PC-9 (cell line): ENCODE results near the gene USP7. TPM values are rescaled to one million over a fixed set of nuclear protein-coding genes. Genes with fewer than 3 reads are reported as not detected.

Experiments used
- BruUV-seq: library from RNA; stranded (reverse); fragments of 400-500 nt; replicated peaks from 2 replicates; lab custom pipeline; 2021; lab: Mats Ljungman, UMichigan
- CTCF ChIA-PET: fragments of 300-600 bp; sonication (Branson Sonifier 250); formaldehyde crosslinking; loops from one replicate; lab custom pipeline; 2022; ENCODE audit warnings: antibody characterized with exemption; lab: Charles Lee
- POLR2A ChIA-PET: fragments of 300-600 bp; sonication (Branson Sonifier 250); formaldehyde crosslinking; loops from one replicate; lab custom pipeline; 2022; ENCODE audit warnings: antibody characterized with exemption; ENCODE audit not compliant: unreplicated experiment; lab: Charles Lee
- DNase-seq, 2 experiments: peaks; one replicate each; pipeline versions ENCODE4 v3.0.0 to v3.0.0-alpha.2; 2015 to 2022; ENCODE audit warnings: mixed read lengths in 1 of 2
- H2AFZ ChIP-seq: fragments of 200-600 bp; sonication (generic); 2 replicates; pipeline ENCODE4 v1.8.1; 2017; ENCODE audit warnings: antibody characterized with exemption
- H3F3A ChIP-seq: fragments of 200-600 bp; sonication (generic); 2 replicates; pipeline ENCODE4 v1.8.1; 2017; ENCODE audit warnings: antibody characterized with exemption, mild to moderate bottlenecking, low read depth; ENCODE audit not compliant: insufficient read depth
- H3K27ac ChIP-seq: fragments of 200-600 bp; sonication (generic); 2 replicates; pipeline ENCODE4 v1.6.1; 2016; ENCODE audit warnings: mixed run types
- H3K27me3 ChIP-seq: fragments of 200-600 bp; sonication (generic); 2 replicates; pipeline ENCODE4 v1.6.1; 2016; ENCODE audit warnings: low read depth, mixed run types; ENCODE audit not compliant: insufficient read depth
- H3K36me3 ChIP-seq: fragments of 200-600 bp; sonication (generic); 2 replicates; pipeline ENCODE4 v1.6.1; 2016; ENCODE audit warnings: low read depth, mixed run types
- H3K4me1 ChIP-seq: fragments of 200-600 bp; sonication (generic); replicated peaks from 2 replicates; pipeline ENCODE4 v1.6.1; 2016; ENCODE audit warnings: mixed run types; ENCODE audit not compliant: insufficient read depth
- H3K4me2 ChIP-seq: fragments of 200-600 bp; sonication (generic); 2 replicates; pipeline ENCODE4 v1.6.1; 2017; ENCODE audit warnings: mixed run types
- H3K4me3 ChIP-seq: fragments of 200-600 bp; sonication (generic); 2 replicates; pipeline ENCODE4 v1.6.1; 2016; ENCODE audit warnings: mixed run types
- H3K79me2 ChIP-seq: fragments of 200-600 bp; sonication (generic); 2 replicates; pipeline ENCODE4 v1.6.1; 2017; ENCODE audit warnings: low read depth, mixed run types
- H3K9me2 ChIP-seq: fragments of 200-600 bp; sonication (generic); 2 replicates; pipeline ENCODE4 v1.8.1; 2017; ENCODE audit warnings: mild to moderate bottlenecking; ENCODE audit not compliant: insufficient read depth
- H3K9me3 ChIP-seq: fragments of 200-600 bp; sonication (generic); 2 replicates; pipeline ENCODE4 v1.8.1; 2016; ENCODE audit warnings: low read depth; ENCODE audit not compliant: insufficient read depth
- H4K20me1 ChIP-seq: fragments of 200-600 bp; sonication (generic); 2 replicates; pipeline ENCODE4 v1.8.1; 2017; ENCODE audit not compliant: insufficient read depth
- CTCF ChIP-seq: fragments of 200-600 bp; sonication (generic); conservative IDR thresholded peaks from 2 replicates; pipeline ENCODE4 v1.6.1; 2017; ENCODE audit warnings: mixed run types, antibody characterized with exemption, mild to moderate bottlenecking, moderate library complexity
- EZH2 ChIP-seq: fragments of 200-600 bp; sonication (generic); IDR thresholded peaks from 2 replicates; pipeline ENCODE4 v1.8.0; 2017; ENCODE audit warnings: antibody characterized with exemption, low read depth
- intact Hi-C: fragments of 100-400 bp; cut with micrococcal nuclease; formaldehyde crosslinking; loops from one replicate; pipeline ENCODE4 v1.10.0; 2022; ENCODE audit not compliant: unreplicated experiment
- total RNA-seq: library from RNA; stranded (reverse); gene quantifications from 2 replicates; pipeline ENCODE4 v1.2.3, GENCODE V29; 2021

Gene USP7
- total RNA-seq, 1 experiment from 2014 or later, result 167 TPM

GRCh38 chr16:8888951-8889892 is 74.5 kb downstream of the USP7 start:
- Histone ChIP-seq H3K4me2 (no peak overlapping the region), H3K4me1 (peaks cover 22% of the 10 kb centered on the region), H3K9me3 (no peaks in the 10 kb centered on the region), H3F3A (peaks cover 37% of the 10 kb centered on the region), H3K36me3 (0 out of 2 replicates have a peak, but pooled peaks cover 9% of the 10 kb centered on the region), H3K79me2 (no peaks in the 10 kb centered on the region), H4K20me1 (peaks cover 4% of the 10 kb centered on the region), H3K4me3 (no peak overlapping the region), H3K27ac (no peak overlapping the region), H3K9me2 (no peaks in the 10 kb centered on the region), H2AFZ (no peak overlapping the region), H3K27me3 (no peaks in the 10 kb centered on the region)
- peak in 1 of 2 experiments; percentile 30 for DNase-seq
- ChIA-PET POLR2A (interaction anchor here (0.5 kb wide), 1 partner anchor 72 kb away, joined by 5 read pairs; no protein-coding TSS in a partner anchor), CTCF (interaction anchor here (1.4 kb wide), 1 partner anchor 120 kb away, joined by 5 read pairs; no protein-coding TSS in a partner anchor)
- no peak for TF ChIP-seq EZH2
- TF ChIP-seq CTCF, result no peak
- no TSS peak for BruUV-seq
- intact Hi-C loops, result no loop called here

- DNase-seq, result no peak
- Histone ChIP-seq H3K4me1 (peaks cover 22% of the 10 kb centered on the region), H3K79me2 (no peaks in the 10 kb centered on the region), H2AFZ (no peak overlapping the region), H3F3A (peaks cover 28% of the 10 kb centered on the region), H3K27ac (no peak overlapping the region), H3K36me3 (0 out of 2 replicates have a peak, but pooled peaks cover 7% of the 10 kb centered on the region), H4K20me1 (peaks cover 4% of the 10 kb centered on the region; the same call in 1 of the 2 replicates), H3K4me3 (no peak overlapping the region), H3K4me2 (no peak overlapping the region), H3K27me3 (no peaks in the 10 kb centered on the region), H3K9me2 (no peaks in the 10 kb centered on the region), H3K9me3 (no peaks in the 10 kb centered on the region)
- POLR2A ChIA-PET, result no interaction called here
- intact Hi-C loops, result no loop called here
- no TSS peak for BruUV-seq
- CTCF ChIA-PET, result no interaction called here
- TF ChIP-seq EZH2 (no peak), CTCF (no peak)
These were observed 75.7 kb downstream of the USP7 start for GRCh38 chr16:8887952-8888560.

- Histone ChIP-seq H3K9me3 (no peaks in the 10 kb centered on the region), H4K20me1 (peaks cover 4% of the 10 kb centered on the region; the same call in 1 of the 2 replicates), H3K9me2 (no peaks in the 10 kb centered on the region), H3K4me3 (no peak overlapping the region), H2AFZ (no peak overlapping the region), H3K27me3 (no peaks in the 10 kb centered on the region), H3K27ac (no peak overlapping the region), H3K36me3 (0 out of 2 replicates have a peak, but pooled peaks cover 7% of the 10 kb centered on the region), H3K4me1 (peaks cover 22% of the 10 kb centered on the region), H3F3A (peaks cover 24% of the 10 kb centered on the region), H3K4me2 (no peak overlapping the region), H3K79me2 (no peaks in the 10 kb centered on the region)
- TF ChIP-seq EZH2 (no peak), CTCF (no peak)
- POLR2A ChIA-PET, result no interaction called here
- CTCF ChIA-PET, result no interaction called here
- BruUV-seq, result no TSS peak
- DNase-seq, result no peak
- intact Hi-C loops, result no loop called here
These were observed 76.3 kb downstream of the USP7 start for GRCh38 chr16:8887431-8887765.
